Neuron (in vitro differentiated cells): ENCODE data around the gene PPP1R9A.

ENCODE experiments used
- H2AFZ ChIP-seq: one replicate; pipeline ENCODE4 v1.6.1; 2013; ENCODE audit warnings: low read depth, mild to moderate bottlenecking, inconsistent platforms, low read length, moderate library complexity
- H3K27me3 ChIP-seq: one replicate; pipeline ENCODE4 v1.6.1; 2013; ENCODE audit warnings: low read length; ENCODE audit not compliant: insufficient read depth
- H3K36me3 ChIP-seq: one replicate; pipeline ENCODE4 v1.6.1; 2013; ENCODE audit warnings: low read length; ENCODE audit not compliant: insufficient read depth
- H3K4me1 ChIP-seq: one replicate; pipeline ENCODE4 v1.6.1; 2013; ENCODE audit warnings: low read length; ENCODE audit not compliant: insufficient read depth
- H3K4me3 ChIP-seq: 2 replicates; pipeline ENCODE4 v1.5.1; 2013; ENCODE audit warnings: mild to moderate bottlenecking, low read length, moderate library complexity
- H3K9me3 ChIP-seq: one replicate; pipeline ENCODE4 v1.6.1; 2013; ENCODE audit warnings: low read length

Gene PPP1R9A

DNA sequence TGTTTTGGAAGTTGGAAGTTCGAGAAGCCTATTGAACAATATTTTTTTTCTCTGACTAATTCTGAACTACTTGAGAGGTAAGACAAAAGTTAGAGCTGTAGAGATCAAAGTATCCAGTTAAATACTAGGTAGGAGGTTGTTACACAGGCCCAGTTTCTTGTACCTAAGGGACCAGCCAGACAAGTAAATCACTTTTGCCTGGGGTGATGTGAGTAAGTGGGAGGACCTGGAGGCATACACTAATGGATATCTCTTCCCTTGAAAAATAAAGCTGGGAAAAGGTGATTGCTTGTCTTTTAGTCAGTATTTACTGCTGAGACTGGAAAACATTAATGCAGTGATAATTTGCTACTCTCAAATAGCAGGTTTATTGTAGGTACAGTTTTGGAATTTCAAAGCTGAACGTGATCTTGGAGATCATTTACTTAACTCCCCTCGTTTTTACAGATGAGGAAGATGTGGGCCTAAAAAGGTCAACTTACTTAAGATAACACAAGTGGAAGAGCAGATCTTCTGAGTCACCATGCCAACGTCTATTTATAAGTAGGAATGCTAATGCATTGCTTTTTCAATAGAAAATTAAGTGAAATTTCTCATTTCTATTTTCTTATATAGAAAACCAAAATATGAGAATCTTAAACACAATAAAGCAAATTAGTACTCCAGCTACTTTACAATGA is 181.3 kb downstream of the PPP1R9A start:
- H3K27me3 ChIP-seq: no peaks in the 10 kb centered on the region
- no peaks in the 10 kb centered on the region for H3K9me3 ChIP-seq
- H2AFZ ChIP-seq: no peak overlapping the region
- H3K4me3 ChIP-seq: no peak overlapping the region
- no peaks in the 10 kb centered on the region for H3K36me3 ChIP-seq
- H3K4me1 ChIP-seq: peaks cover 7% of the 10 kb centered on the region

DNA sequence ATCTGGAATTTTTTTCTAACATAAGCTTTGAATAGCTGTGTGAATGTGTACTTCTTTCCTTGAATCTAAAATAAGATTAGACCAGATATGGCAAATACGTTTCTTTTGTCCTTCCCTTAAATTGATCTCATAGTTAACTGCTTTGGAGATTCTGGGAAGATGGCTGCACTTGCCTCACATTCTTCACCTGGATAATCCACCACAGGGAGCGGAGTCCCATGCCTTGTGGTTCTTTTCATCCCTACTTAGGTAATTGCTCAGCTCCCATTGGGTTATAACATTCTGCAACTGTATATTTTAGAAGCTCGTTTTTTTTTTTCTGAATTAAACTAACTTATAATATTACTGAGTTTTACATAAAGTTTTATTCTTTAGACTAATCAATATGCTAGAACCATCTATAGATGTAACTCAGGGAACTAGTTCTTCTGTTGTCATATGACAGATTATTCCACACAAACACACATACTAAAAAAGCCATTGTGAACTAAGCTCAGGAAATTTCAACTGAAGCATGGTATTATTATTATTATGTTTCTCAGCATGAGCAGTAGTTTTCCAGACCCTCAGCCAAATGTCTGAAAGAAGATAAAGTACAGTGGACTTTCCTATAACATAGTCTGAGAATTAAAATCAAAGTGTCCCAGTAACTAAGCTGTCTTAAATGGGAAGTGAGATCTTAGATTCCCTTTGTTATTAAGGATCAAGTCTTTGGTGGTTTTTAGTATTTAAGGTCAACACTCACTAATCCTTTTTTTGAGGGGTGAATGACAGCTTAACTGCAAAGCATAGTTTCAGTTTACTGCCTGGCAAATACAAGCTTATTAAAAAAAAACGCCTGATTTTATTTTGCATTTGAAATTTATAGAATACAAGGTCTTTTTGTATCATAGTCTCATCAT is 182.3 kb downstream of the PPP1R9A start:
- Histone ChIP-seq H3K36me3 (no peaks in the 10 kb centered on the region), H3K27me3 (no peaks in the 10 kb centered on the region), H2AFZ (no peak overlapping the region), H3K4me3 (no peak overlapping the region), H3K4me1 (peaks cover 7% of the 10 kb centered on the region), H3K9me3 (no peaks in the 10 kb centered on the region)

DNA sequence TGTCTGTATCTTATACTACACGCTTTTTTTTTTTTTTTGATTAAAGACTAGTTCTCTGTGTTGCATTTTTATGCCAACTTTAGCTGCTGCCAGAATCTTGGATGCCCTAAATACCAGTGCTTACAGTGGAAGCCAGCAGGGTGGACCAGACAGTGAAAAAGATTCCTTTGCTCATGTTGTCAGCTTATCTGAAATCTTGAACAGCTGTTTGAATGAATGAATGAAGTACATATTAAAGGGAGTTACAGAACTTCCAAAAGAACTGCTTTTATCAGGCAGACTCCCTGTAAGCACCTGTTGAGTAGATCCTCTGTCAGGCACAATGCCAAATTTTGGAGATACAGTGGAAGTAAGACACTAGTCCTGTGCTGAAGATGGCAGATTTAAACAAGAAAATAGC is 184.9 kb downstream of the PPP1R9A start:
- Histone ChIP-seq H3K36me3 (no peaks in the 10 kb centered on the region), H3K9me3 (no peaks in the 10 kb centered on the region), H3K4me3 (no peak overlapping the region), H3K27me3 (no peaks in the 10 kb centered on the region), H2AFZ (no peak overlapping the region), H3K4me1 (peaks cover 7% of the 10 kb centered on the region)

DNA sequence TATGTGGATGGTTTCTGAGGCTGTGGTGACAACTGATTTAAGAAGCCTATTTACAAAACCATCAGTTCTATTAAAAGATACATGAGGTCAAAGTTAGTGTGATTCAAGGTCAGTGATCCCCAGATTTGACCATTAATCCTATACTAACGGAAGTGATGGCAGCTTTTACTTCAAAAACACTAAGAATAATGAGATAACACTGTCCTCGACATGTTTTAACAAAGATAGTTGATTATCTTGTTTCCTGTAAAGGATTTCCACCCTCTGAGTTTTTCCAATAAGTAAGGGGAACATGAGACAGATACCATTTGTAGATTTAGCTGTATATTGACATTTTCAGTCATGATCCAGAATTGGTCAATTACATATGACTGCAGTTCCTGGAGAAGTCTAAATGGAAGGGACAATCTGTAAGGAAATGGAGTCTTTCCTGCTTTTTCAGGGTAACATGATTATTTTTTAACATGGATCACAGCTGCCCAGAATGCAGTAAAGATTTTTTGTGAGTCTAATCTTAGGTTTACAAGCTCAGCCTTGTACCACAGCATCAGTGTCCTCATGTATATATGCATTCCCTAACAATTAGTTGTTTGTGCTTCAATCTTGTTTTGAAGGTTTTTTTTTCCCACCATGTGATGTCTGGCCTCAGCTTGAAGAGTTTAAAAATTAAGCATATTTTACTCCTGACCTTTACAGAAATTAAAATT is 188.0 kb downstream of the PPP1R9A start:
- Histone ChIP-seq H3K27me3 (no peaks in the 10 kb centered on the region), H3K9me3 (no peaks in the 10 kb centered on the region), H3K4me1 (no peaks in the 10 kb centered on the region), H3K36me3 (no peaks in the 10 kb centered on the region), H3K4me3 (no peak overlapping the region), H2AFZ (no peak overlapping the region)

DNA sequence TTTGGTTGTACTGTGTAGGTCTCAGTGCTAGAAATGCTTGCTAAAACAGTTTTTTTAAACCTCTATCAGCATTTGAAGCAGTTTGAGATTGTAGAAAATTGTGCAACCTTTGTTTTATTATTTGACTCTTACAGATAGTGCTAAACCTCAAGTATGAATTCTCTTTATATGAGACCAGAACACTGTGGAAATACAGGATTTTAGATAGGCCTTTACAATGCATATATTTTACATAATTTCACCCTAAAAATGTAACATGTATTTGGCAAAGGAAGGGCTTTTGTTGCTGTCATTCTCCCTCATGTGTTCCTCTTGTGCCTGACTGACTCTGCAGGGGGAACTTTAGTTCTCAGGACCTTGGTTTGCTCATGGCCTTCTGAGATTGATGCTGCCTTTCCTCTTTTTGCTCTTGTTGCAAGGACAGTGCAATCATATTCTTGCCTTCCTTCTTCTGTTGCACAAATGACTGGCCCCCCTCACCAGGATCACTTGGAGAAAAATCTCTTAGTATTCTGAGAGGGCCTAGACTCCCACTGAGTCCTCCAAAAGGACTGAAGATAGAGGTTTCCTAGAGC is 188.7 kb downstream of the PPP1R9A start:
- Histone ChIP-seq H3K4me3 (no peak overlapping the region), H2AFZ (no peak overlapping the region), H3K36me3 (no peaks in the 10 kb centered on the region), H3K4me1 (no peaks in the 10 kb centered on the region), H3K9me3 (no peaks in the 10 kb centered on the region), H3K27me3 (no peaks in the 10 kb centered on the region)

DNA sequence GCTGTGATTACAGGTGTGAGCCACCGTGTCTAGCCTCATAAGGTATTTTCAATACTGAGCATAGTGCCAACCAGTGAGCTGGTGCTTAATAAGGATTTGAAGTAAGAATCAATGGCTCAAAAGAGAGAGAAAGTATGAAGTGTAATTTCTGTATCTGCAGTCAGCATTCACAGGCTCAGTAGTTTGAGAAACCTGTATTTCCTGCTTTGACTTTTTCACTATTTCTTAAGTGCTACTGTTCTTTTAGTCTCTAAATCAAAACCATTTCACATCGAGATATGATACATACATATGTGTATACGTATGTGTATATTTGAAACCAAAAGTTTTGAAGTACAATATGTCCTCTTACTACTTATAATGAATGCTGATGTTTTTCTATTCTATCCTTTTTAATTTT is 189.9 kb downstream of the PPP1R9A start:
- Histone ChIP-seq H3K9me3 (no peaks in the 10 kb centered on the region), H2AFZ (no peak overlapping the region), H3K36me3 (no peaks in the 10 kb centered on the region), H3K27me3 (no peaks in the 10 kb centered on the region), H3K4me1 (no peaks in the 10 kb centered on the region), H3K4me3 (no peak overlapping the region)

DNA sequence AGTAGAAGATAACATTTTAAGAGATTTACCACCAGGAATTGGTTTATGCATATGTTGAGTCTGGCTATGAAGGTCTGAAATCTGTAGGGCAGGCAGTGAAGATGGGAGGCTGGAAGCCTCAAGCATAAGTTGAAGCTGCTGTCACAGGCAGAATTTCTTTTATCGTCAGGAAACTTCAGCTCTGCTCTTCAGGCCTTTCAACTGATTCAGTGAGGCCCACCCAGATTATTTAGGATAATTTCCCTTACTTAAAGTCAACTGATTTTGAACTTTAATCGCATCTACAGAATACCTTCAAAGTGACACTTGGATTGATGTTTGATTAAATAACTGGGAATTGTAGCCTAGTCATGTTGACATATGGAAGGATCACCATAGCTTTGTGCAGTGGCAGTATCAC is 190.5 kb downstream of the PPP1R9A start:
- H3K36me3 ChIP-seq: no peaks in the 10 kb centered on the region
- no peaks in the 10 kb centered on the region for H3K27me3 ChIP-seq
- no peak overlapping the region for H3K4me3 ChIP-seq

DNA sequence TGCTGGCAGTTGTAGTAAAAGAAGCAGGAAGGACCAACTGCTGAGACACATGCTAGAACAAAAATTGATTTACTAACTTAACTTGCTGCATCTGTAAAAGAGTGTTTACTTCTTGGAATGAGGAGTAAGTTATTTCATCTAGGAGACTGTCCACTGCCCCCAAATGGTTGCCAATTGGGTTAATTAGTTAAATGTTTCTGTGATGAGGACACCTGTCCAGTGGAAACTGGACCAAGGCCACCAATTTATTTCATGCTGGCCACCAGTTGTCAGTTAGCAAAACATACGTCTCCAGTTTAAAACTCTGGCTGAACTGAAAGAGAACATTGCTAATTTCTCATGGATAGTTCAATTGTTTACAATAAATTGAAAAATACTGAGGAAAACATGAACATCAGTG is 191.7 kb downstream of the PPP1R9A start:
- no peak overlapping the region for H3K4me3 ChIP-seq
- no peaks in the 10 kb centered on the region for H3K36me3 ChIP-seq
- H3K9me3 ChIP-seq: no peaks in the 10 kb centered on the region
- H2AFZ ChIP-seq: no peak overlapping the region
- no peaks in the 10 kb centered on the region for H3K4me1 ChIP-seq
- no peaks in the 10 kb centered on the region for H3K27me3 ChIP-seq

More for the DNA sequence above, 190.5 kb downstream of the PPP1R9A start:
- no peak overlapping the region for H2AFZ ChIP-seq
- no peaks in the 10 kb centered on the region for H3K9me3 ChIP-seq
- H3K4me1 ChIP-seq: no peaks in the 10 kb centered on the region

DNA sequence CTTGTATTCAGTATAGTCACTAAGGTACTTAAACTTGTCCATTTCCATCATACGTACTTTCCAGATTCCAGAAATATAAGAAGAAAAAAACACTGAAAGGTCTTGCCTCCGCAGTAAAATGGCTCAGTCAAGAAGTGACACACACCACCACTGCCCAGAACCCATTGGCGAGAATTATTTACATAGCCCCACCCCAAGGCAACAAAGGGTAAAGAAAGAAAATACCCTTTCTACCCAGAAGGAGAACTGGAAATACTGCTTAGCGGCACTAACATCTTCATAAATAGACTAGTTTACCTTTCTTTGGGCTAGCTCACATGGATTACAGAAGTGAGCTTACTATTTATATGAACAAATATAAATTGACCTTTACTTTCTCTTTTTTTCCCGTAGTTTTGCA is 194.0 kb downstream of the PPP1R9A start:
- no peaks in the 10 kb centered on the region for H3K36me3 ChIP-seq
- H3K9me3 ChIP-seq: no peaks in the 10 kb centered on the region
- no peaks in the 10 kb centered on the region for H3K4me1 ChIP-seq
- no peak overlapping the region for H3K4me3 ChIP-seq
- H3K27me3 ChIP-seq: no peaks in the 10 kb centered on the region
- H2AFZ ChIP-seq: no peak overlapping the region

DNA sequence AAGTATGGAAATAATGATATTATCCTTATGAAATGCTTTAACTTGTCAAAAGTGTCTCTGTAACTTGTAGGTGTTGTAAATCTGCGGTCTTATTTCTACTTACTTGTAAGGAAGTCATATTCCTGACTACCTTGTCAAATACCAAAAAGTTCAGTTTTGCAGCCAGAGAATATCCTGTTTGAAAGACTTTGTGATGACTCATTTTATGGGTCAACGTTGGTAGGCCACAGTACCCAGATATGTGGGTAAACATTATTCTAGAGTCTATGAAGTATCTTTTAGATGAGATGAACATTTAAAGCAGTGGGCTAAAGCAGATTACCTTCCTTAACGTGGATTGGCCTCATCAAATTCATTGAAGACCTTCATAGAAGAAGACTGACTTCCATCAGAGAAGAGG is 195.3 kb downstream of the PPP1R9A start:
- Histone ChIP-seq H3K36me3 (no peaks in the 10 kb centered on the region), H3K27me3 (no peaks in the 10 kb centered on the region), H3K4me1 (no peaks in the 10 kb centered on the region), H3K4me3 (no peak overlapping the region), H2AFZ (no peak overlapping the region), H3K9me3 (no peaks in the 10 kb centered on the region)

DNA sequence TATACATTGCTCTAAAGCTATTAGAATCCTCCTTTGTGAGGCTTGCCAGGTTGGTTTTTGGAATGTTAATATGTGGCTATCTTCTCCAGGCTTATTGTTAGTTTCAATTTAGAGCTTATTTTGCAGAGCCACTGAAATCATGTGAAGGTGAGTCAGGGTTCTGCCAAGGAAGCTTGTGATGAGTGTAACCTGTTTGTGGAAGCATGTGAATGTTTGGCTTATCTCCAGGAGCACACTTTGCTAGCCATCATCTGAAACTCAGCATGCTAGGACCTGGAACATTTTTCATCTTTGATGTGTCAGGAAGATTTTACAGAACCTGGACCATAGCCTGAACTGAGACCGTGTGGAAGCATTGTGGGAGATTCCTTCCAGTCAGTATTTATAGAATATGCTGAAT is 197.3 kb downstream of the PPP1R9A start:
- Histone ChIP-seq H2AFZ (no peak overlapping the region), H3K4me3 (no peak overlapping the region), H3K4me1 (no peaks in the 10 kb centered on the region), H3K36me3 (no peaks in the 10 kb centered on the region), H3K9me3 (no peaks in the 10 kb centered on the region), H3K27me3 (no peaks in the 10 kb centered on the region)

DNA sequence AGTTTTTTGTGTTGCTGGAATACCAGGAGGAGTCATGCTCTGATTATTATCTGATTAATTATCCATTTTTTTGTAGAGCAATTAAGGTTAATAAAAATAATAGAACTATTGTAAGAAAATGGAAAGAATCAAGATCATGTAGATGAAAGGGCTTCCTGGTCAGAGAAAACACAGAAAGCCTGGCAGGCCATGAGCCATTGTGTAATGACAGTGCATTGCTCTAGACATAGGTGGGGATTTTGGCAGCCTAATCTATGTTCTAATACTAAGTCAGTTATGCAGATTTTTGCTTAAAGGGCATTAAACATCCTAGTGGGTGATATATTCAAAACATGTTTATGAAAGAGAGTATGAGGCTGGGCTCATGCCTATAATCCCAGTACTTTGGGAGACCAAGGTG is 198.2 kb downstream of the PPP1R9A start:
- Histone ChIP-seq H3K27me3 (no peaks in the 10 kb centered on the region), H3K9me3 (no peaks in the 10 kb centered on the region), H3K4me3 (no peak overlapping the region), H3K36me3 (no peaks in the 10 kb centered on the region), H3K4me1 (no peaks in the 10 kb centered on the region), H2AFZ (no peak overlapping the region)

DNA sequence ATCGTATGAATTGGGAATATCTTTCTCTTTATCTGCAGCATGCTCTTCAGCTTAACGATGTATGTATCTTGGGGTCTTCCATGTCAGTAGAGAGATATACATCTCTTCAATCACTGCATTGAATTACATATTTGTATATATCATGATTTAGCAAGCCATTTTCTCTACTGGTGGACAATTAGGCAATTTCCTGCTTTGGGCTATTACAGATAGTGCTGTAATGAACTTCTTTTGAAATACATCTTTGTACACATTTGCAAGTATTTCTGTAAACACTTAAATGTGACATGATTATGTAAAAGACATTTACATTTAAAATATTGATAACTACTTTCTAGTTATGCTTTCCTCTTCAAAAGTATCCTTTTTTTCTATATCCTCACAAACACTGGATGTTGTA is 199.0 kb downstream of the PPP1R9A start:
- H3K4me1 ChIP-seq: no peaks in the 10 kb centered on the region
- no peak overlapping the region for H3K4me3 ChIP-seq
- H3K27me3 ChIP-seq: no peaks in the 10 kb centered on the region
- no peak overlapping the region for H2AFZ ChIP-seq
- no peaks in the 10 kb centered on the region for H3K36me3 ChIP-seq
- no peaks in the 10 kb centered on the region for H3K9me3 ChIP-seq
